ENCODE data around the gene HMGB1.

DNA sequence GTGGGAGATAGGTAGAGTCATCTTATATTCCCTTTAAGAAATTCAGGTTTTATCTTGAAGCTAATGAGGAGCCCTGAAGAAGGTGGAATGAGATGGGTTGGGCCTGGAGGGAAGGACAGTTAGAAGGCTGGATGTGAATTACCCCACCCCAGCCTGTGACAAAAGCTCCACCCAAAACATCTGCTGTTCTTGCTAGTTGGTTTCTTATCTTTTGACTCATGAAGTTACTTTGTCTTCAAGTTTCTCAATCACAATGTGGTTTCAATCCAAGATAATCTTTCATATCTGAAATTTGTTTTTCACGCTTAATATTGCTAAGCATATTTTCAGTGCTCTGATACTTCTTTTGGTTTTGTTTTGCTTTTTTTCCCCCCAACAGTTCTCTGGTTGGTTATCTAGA lies 38.3 kb upstream of the HMGB1 start:
- TF ChIP-seq, protein P1, sequence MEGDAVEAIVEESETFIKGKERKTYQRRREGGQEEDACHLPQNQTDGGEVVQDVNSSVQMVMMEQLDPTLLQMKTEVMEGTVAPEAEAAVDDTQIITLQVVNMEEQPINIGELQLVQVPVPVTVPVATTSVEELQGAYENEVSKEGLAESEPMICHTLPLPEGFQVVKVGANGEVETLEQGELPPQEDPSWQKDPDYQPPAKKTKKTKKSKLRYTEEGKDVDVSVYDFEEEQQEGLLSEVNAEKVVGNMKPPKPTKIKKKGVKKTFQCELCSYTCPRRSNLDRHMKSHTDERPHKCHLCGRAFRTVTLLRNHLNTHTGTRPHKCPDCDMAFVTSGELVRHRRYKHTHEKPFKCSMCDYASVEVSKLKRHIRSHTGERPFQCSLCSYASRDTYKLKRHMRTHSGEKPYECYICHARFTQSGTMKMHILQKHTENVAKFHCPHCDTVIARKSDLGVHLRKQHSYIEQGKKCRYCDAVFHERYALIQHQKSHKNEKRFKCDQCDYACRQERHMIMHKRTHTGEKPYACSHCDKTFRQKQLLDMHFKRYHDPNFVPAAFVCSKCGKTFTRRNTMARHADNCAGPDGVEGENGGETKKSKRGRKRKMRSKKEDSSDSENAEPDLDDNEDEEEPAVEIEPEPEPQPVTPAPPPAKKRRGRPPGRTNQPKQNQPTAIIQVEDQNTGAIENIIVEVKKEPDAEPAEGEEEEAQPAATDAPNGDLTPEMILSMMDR (IDR thresholded peaks at IDR 0.05) = no peak
- no peak for TF ChIP-seq POLR2A (IDR thresholded peaks at IDR 0.05)

All from testis (tissue), 2 donors.